Neural progenitor cell (in vitro differentiated cells): ENCODE results near the gene NUDT19.

Experiments
- CTCF ChIP-seq: fragments of 200-600 bp; sonication (generic); IDR thresholded peaks from 2 replicates; pipeline ENCODE4 v1.5.1; 2017; ENCODE audit warnings: antibody characterized with exemption, mild to moderate bottlenecking
- EZH2 ChIP-seq: fragments of 200-600 bp; sonication (generic); IDR thresholded peaks from 2 replicates; pipeline ENCODE4 v1.6.1; 2017; ENCODE audit warnings: antibody characterized with exemption, mild to moderate bottlenecking, moderate library complexity
- EZH2phosphoT487 ChIP-seq: fragments of 200-600 bp; sonication (generic); IDR thresholded peaks from 2 replicates; pipeline ENCODE4 v1.6.1; 2017; ENCODE audit warnings: antibody characterized with exemption

- no peak for TF ChIP-seq CTCF
- TF ChIP-seq EZH2, result no peak
- TF ChIP-seq EZH2phosphoT487, result no peak
Observed at GRCh38 chr19:32680986-32681385, 10.6 kb upstream of the NUDT19 start.
